Thoracic aorta (tissue), 2 donors: ENCODE data around the gene MCC. TPM values are rescaled to one million over a fixed set of nuclear protein-coding genes. Genes with fewer than 3 reads are reported as not detected.

ENCODE experiments used
- ATAC-seq: fragments of 150-250 bp; one replicate; pipeline ENCODE4 v1.8.0; 2017; ENCODE audit warnings: low read depth; ENCODE audit not compliant: insufficient number of reproducible peaks, low FRiP score
- DNase-seq: peaks from one replicate; pipeline ENCODE4 v3.0.0-alpha.2; 2020; ENCODE audit warnings: low spot score
- H3K27ac ChIP-seq, 2 donors: fragments of 200-600 bp; sonication (generic); 1 replicate in 1 of 2; 2 replicates in 1 of 2; pipeline ENCODE4 v1.5.1; 2016; ENCODE audit warnings: mild to moderate bottlenecking in 2 of 2, moderate library complexity in 2 of 2
- H3K27me3 ChIP-seq: fragments of 200-600 bp; sonication (generic); replicated peaks from 2 replicates; pipeline ENCODE4 v1.6.0; 2016; ENCODE audit warnings: mild to moderate bottlenecking; ENCODE audit not compliant: insufficient read depth
- H3K36me3 ChIP-seq: fragments of 200-600 bp; sonication (generic); one replicate; pipeline ENCODE4 v1.5.1; 2016
- H3K4me1 ChIP-seq, 2 donors: fragments of 200-600 bp; sonication (generic); 1 replicate in 1 of 2; 2 replicates in 1 of 2; pipeline versions ENCODE4 v1.5.1 to v1.6.0; 2016; ENCODE audit warnings: low read depth in 2 of 2, mild to moderate bottlenecking in 1 of 2; ENCODE audit not compliant: control insufficient read depth in 1 of 2
- H3K4me3 ChIP-seq: fragments of 200-600 bp; sonication (generic); 2 replicates; pipeline ENCODE4 v1.5.1; 2016; ENCODE audit warnings: mild to moderate bottlenecking
- H3K9me3 ChIP-seq: fragments of 200-600 bp; sonication (generic); 2 replicates; pipeline ENCODE4 v1.5.1; 2016
- total RNA-seq, 2 donors: library from RNA; depleted of rRNA; stranded (reverse); fragments of >200 nt; gene quantifications; one replicate each; pipeline versions ENCODE4 v1.1.0 to v1.2.3, GENCODE V29; 2016
- TF ChIP-seq, protein P1 (sequence below): fragments of 200-600 bp; sonication (generic); IDR thresholded peaks from one replicate; pipeline ENCODE4 v1.5.1; 2019; ENCODE audit warnings: antibody characterized with exemption

Gene MCC
- total RNA-seq, 2 donors from 2014 or later = 14.6 to 27.2 TPM

- no peaks in the 10 kb centered on the region for H3K4me1 ChIP-seq
- DNase-seq = no peak
- TF ChIP-seq, protein P1, sequence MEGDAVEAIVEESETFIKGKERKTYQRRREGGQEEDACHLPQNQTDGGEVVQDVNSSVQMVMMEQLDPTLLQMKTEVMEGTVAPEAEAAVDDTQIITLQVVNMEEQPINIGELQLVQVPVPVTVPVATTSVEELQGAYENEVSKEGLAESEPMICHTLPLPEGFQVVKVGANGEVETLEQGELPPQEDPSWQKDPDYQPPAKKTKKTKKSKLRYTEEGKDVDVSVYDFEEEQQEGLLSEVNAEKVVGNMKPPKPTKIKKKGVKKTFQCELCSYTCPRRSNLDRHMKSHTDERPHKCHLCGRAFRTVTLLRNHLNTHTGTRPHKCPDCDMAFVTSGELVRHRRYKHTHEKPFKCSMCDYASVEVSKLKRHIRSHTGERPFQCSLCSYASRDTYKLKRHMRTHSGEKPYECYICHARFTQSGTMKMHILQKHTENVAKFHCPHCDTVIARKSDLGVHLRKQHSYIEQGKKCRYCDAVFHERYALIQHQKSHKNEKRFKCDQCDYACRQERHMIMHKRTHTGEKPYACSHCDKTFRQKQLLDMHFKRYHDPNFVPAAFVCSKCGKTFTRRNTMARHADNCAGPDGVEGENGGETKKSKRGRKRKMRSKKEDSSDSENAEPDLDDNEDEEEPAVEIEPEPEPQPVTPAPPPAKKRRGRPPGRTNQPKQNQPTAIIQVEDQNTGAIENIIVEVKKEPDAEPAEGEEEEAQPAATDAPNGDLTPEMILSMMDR = no peak
Observed at GRCh38 chr5:113243349-113243664, 244.9 kb downstream of the MCC start.

GRCh38 chr5:113242481-113243348 is 245.5 kb downstream of the MCC start:
- Histone ChIP-seq H3K4me1 (no peaks in the 10 kb centered on the region), H3K36me3 (no peaks in the 10 kb centered on the region), H3K27me3 (no peaks in the 10 kb centered on the region), H3K27ac (no peak overlapping the region), H3K4me3 (no peak overlapping the region), H3K9me3 (no peaks in the 10 kb centered on the region)
- ATAC-seq (no peak), DNase-seq (no peak)
- TF ChIP-seq, protein P1 = no peak

More at GRCh38 chr5:113243349-113243664, 244.9 kb downstream of the MCC start:
- Histone ChIP-seq H3K27ac (no peak overlapping the region), H3K36me3 (no peaks in the 10 kb centered on the region), H3K9me3 (no peaks in the 10 kb centered on the region), H3K27me3 (no peaks in the 10 kb centered on the region), H3K4me3 (no peak overlapping the region)
- no peak for ATAC-seq

DNA sequence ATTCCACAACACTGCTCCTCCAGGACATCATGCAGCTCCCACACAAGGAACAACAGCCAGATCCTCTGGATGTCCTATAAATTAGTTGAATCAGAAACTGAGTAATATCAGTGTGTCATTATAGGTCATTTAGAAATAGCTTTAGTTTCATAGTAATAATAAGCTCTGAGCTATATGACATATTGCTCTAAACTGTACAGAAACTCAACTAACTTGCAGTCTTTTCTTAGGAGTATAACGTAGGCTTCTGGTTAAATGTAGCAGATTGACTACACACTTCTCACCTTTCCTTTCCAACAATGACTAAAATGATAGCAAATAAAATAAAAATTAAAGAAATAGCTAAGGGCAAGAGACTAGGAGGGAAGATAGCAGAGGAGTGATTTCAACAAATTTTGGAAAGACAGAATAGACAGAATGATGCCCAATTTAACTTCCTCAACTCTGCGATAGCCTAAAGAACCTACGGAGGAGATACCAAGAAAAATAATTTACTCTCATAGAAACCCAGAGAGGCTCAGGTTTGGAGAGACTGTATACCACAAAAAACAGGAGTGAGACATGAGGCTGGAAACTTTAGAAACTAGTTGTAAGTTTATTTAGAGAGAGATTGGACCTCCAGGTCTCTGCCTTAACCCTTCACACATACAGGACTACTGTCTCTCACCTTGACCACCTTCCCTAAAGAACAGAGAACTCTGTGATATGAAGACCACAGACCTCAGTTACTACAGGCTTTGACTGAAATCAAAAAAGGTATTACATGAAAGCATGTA is 247.1 kb downstream of the MCC start:
- H3K36me3 ChIP-seq = no peaks in the 10 kb centered on the region
- H3K4me3 ChIP-seq = no peak overlapping the region
- DNase-seq = no peak
- TF ChIP-seq, protein P1 = no peak
- H3K9me3 ChIP-seq = no peaks in the 10 kb centered on the region
- no peak for ATAC-seq
- no peaks in the 10 kb centered on the region for H3K27me3 ChIP-seq
- no peaks in the 10 kb centered on the region for H3K4me1 ChIP-seq
- no peak overlapping the region for H3K27ac ChIP-seq

DNA sequence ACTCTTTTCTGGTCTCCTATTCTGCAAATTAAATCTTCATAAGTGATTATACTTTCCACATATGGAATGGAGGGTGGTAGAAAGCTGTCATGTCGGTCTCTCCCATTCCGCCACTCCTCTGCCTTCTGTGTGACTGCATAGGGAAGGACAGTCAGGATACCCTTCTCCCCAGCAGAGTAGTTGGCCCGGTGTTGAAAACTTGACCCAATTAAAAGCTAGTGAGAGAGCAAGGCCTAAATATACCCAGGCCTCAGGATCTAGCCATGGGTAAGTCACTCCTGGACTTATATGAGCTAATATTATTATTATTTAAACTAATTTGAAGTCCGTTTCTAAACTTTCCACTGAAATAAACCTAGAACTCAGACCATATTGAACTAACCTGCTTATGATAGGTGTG is 248.2 kb downstream of the MCC start:
- ATAC-seq (no peak), DNase-seq (no peak)
- no peak overlapping the region for H3K4me3 ChIP-seq
- H3K4me1 ChIP-seq = no peaks in the 10 kb centered on the region
- no peaks in the 10 kb centered on the region for H3K9me3 ChIP-seq
- TF ChIP-seq, protein P1 = no peak
- no peak overlapping the region for H3K27ac ChIP-seq
- no peaks in the 10 kb centered on the region for H3K36me3 ChIP-seq
- H3K27me3 ChIP-seq = no peaks in the 10 kb centered on the region

DNA sequence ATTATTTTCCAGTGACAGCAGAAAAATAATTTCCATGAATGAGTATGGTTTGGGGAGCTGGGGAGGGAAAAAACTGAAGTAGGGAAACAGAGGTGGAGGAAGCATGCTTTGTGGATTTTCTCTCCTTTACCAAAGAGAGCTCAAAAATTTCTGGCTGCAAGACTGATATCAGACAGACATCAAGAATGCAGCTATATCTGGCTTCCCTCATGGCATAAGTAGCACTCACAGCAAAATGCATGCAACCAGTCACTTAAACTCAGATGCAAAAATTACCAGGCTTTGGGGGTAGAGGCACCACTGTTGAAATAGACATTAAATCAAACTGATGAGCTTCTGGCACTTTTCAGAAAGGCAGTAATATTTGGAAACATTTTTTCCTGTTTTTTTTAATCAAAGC is 250.4 kb downstream of the MCC start:
- Histone ChIP-seq H3K4me1 (no peaks in the 10 kb centered on the region), H3K4me3 (no peak overlapping the region), H3K27ac (no peak overlapping the region), H3K9me3 (no peaks in the 10 kb centered on the region), H3K36me3 (no peaks in the 10 kb centered on the region), H3K27me3 (no peaks in the 10 kb centered on the region)
- DNase-seq (no peak), ATAC-seq (no peak)
- TF ChIP-seq, protein P1 = no peak
